Heart right ventricle (tissue), 16 donors: ENCODE data around the gene HIRA. TPM values are rescaled to one million over a fixed set of nuclear protein-coding genes. Genes with fewer than 3 reads are reported as not detected.
"Not testable (repeated sequence)": the region's sequence is repeated elsewhere in the genome, so short reads cannot be mapped to it uniquely, and the experiment has no call there.

Experiments used
- ATAC-seq, 8 donors: fragments of 200-7000 bp; cut with Tn5 transposase; one replicate each; pipeline ENCODE4 v1.9.1; 2020; ENCODE audit warnings: mild to moderate bottlenecking in 8 of 8, moderate library complexity in 8 of 8, moderate number of reproducible peaks in 1 of 8
- DNase-seq, 2 donors: peaks; one replicate each; pipeline ENCODE4 v3.0.0-alpha.2; 2020
- H3K27ac ChIP-seq, 10 donors: fragments of 200-600 bp; sonication (generic) in 2 of 10; one replicate each; pipeline versions ENCODE4 v1.5.0 to v1.8.0; 2020 to 2022; ENCODE audit warnings: mild to moderate bottlenecking in 3 of 10
- H3K27me3 ChIP-seq, 7 donors: fragments of 200-600 bp; one replicate each; pipeline ENCODE4 v1.8.0; 2021 to 2022; ENCODE audit warnings: mild to moderate bottlenecking in 2 of 7
- H3K36me3 ChIP-seq, 9 donors: fragments of 200-600 bp; sonication (generic) in 1 of 9; one replicate each; pipeline versions ENCODE4 v1.5.0 to v1.8.0; 2020 to 2022; ENCODE audit warnings: mild to moderate bottlenecking in 2 of 9
- H3K4me1 ChIP-seq, 9 donors: fragments of 200-600 bp; sonication (generic) in 1 of 9; one replicate each; pipeline versions ENCODE4 v1.5.0 to v1.8.0; 2020 to 2022; ENCODE audit warnings: mild to moderate bottlenecking in 4 of 9
- H3K4me3 ChIP-seq, 10 donors: fragments of 200-600 bp; sonication (generic) in 2 of 10; one replicate each; pipeline versions ENCODE4 v1.5.0 to v1.8.0; 2020 to 2022; ENCODE audit warnings: mild to moderate bottlenecking in 7 of 10, moderate library complexity in 2 of 10
- H3K9me3 ChIP-seq, 11 donors: fragments of 200-600 bp in 10 of 11; sonication (generic) in 2 of 11; one replicate each; pipeline versions ENCODE4 v1.5.0 to v1.8.0; 2013 to 2022; ENCODE audit warnings: mild to moderate bottlenecking in 2 of 11, control low read depth in 1 of 11, moderate library complexity in 1 of 11
- WGBS, 2 donors: extraction: QIAGEN DNeasy Blood & Tissue Kit; methylation state at CpG; one replicate each; pipeline ENCODE4 v1.1.7; 2013; ENCODE audit warnings: inconsistent platforms in 1 of 2; 5-methylcytosine and 5-hydroxymethylcytosine counted together
- intact Hi-C, 10 donors: fragments of 100-400 bp; cut with DNase I; formaldehyde crosslinking; loops; one replicate each; pipeline versions ENCODE4 v1.11.1 to v1.14.2; 2022
- polyA plus RNA-seq, 2 donors: library from polyadenylated mRNA; stranded (reverse); fragments of 200-250 nt; gene quantifications; one replicate each; pipeline ENCODE4 v1.2.3, GENCODE V29; 2013
- total RNA-seq, 10 donors: library from RNA; stranded (reverse); fragmentation: NEBNext Ultra II Directional in 3 of 10; extraction: Animal tissue kit (Norgen Biotek cat#: 25700) in 3 of 10; gene quantifications; one replicate each; pipeline versions ENCODE4 v1.2.1 to v1.2.4, GENCODE V29; 2021 to 2023
- TF ChIP-seq, protein P1 (sequence below), 9 donors: fragments of 200-600 bp; sonication (generic) in 2 of 9; IDR thresholded peaks; one replicate each; pipeline versions ENCODE4 v1.5.0 to v1.8.0; 2021 to 2022; ENCODE audit warnings: antibody characterized with exemption in 9 of 9, mild to moderate bottlenecking in 5 of 9, moderate library complexity in 1 of 9
- donor health status: Arrhythmogenic right ventricular cardiomyopathy.
- donor health status: ischemic (EF 13 %, LVEDD 7.1; RV severe dilation, severe dysfunction).
- donor health status: healthy with polysubstance abuse.
- donor health status: DM: no; HTN: yes; CAD: no.
- donor health status: DM: no; HTN: no; CAD: no.
- donor health status: ischemic (EF 25% LVEDD 6.9; RV normal size, moderate dysfunction).
- donor health status: ischemic (EF 25% LVEDD 5.7; RV mildly dilated, moderate dysfunction).
- donor health status: healthy.
- donor health status: DM: yes; HTN: yes; CAD: no.
- donor health status: Ischemic cardiomyopathy.
- donor health status: ischemic (EF 35%, LVEDD 5.7; RV mildly dilated, moderate dysfunction).
- donor health status: nonischemic (EF 11% LVEDD 7.7; RV severe dilation, severe dysfunction).
- donor health status: DM: yes; HTN: yes; CAD: no.
- donor health status: PGD.
- donor health status: ischemic (EF 29% LVEDD 5.4; RV normal size, mild dysfunction).
- donor health status: nonischemic (EF 23%, LVEDD 6.1; RV moderate dilation, normal function).

Gene HIRA
- total and polyA plus RNA-seq, 12 donors, result 3.1 to 23.2 (median 17.5) TPM

GRCh38 chr22:19371893-19372292 lies 59.6 kb downstream of the HIRA start:
- H3K4me3 ChIP-seq, result no peak overlapping the region
- no peak for DNase-seq
- H3K9me3 ChIP-seq, result no peaks in the 10 kb centered on the region
- no peak overlapping the region for H3K27ac ChIP-seq
- no peak for ATAC-seq
- peaks cover 0 to 100% (median 62%) of the 10 kb centered on the region in 9 donors for H3K36me3 ChIP-seq
- TF ChIP-seq, protein P1, sequence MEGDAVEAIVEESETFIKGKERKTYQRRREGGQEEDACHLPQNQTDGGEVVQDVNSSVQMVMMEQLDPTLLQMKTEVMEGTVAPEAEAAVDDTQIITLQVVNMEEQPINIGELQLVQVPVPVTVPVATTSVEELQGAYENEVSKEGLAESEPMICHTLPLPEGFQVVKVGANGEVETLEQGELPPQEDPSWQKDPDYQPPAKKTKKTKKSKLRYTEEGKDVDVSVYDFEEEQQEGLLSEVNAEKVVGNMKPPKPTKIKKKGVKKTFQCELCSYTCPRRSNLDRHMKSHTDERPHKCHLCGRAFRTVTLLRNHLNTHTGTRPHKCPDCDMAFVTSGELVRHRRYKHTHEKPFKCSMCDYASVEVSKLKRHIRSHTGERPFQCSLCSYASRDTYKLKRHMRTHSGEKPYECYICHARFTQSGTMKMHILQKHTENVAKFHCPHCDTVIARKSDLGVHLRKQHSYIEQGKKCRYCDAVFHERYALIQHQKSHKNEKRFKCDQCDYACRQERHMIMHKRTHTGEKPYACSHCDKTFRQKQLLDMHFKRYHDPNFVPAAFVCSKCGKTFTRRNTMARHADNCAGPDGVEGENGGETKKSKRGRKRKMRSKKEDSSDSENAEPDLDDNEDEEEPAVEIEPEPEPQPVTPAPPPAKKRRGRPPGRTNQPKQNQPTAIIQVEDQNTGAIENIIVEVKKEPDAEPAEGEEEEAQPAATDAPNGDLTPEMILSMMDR (IDR thresholded peaks at IDR 0.05), result no peak
- H3K4me1 ChIP-seq, result no peaks in the 10 kb centered on the region
- intact Hi-C loops, result loop anchor here in 1 of 10 donors (2.0 kb wide), 1 partner anchor 35 kb away; no protein-coding TSS in a partner anchor
- H3K27me3 ChIP-seq, result no peaks in the 10 kb centered on the region

GRCh38 chr22:19368876-19369275 lies 62.7 kb downstream of the HIRA start:
- DNase-seq, result no peak
- ATAC-seq, result no peak
- WGBS, 2 donors, result 97% methylated on average over 2 of the region's 2 CpGs
- Histone ChIP-seq H3K4me1 (no peaks in the 10 kb centered on the region), H3K9me3 (no peaks in the 10 kb centered on the region), H3K27ac (no peak overlapping the region), H3K27me3 (no peaks in the 10 kb centered on the region), H3K4me3 (no peak overlapping the region), H3K36me3 (peaks cover 0 to 100% (median 46%) of the 10 kb centered on the region in 9 donors)
- intact Hi-C loops, result loop anchor here in 2 of 10 donors (10.0 kb wide), 1 partner anchor 184 kb away; no protein-coding TSS in a partner anchor
- TF ChIP-seq, protein P1 (IDR thresholded peaks at IDR 0.05), result no peak

GRCh38 chr22:19367763-19368367 lies 63.7 kb downstream of the HIRA start:
- DNase-seq, result no peak
- ATAC-seq, result no peak
- intact Hi-C loops, result loop anchor here in 2 of 10 donors (10.0 kb wide), 1 partner anchor 183 kb away; no protein-coding TSS in a partner anchor
- Histone ChIP-seq H3K36me3 (peaks cover 0 to 100% (median 37%) of the 10 kb centered on the region in 9 donors), H3K4me1 (no peaks in the 10 kb centered on the region), H3K27me3 (no peaks in the 10 kb centered on the region), H3K27ac (no peak overlapping the region), H3K9me3 (no peaks in the 10 kb centered on the region), H3K4me3 (no peak overlapping the region)
- 97 to 99% methylated on average over 3 of the region's 3 CpGs for WGBS, 2 donors
- TF ChIP-seq, protein P1 (IDR thresholded peaks at IDR 0.05), result no peak

DNA sequence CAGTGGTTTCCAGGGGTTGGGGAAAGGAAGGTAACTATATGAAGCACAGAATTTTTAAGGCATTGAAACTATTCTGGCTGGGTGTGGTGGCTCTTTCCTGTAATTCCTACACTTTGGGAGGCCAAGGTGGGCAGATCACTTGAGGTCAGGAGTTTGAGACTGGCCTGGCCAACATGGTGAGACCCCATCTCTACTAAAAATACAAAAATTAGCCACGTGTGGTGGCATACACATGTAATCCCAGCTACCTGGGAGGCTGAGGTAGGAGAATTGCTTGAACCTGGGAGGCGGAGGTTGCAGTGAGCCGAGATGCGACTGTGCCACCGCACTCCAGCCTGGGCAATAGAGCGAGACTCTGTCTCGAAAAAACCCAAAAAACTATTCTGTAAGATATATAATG lies 68.0 kb downstream of the HIRA start:
- not testable (repeated sequence) for ATAC-seq, H3K4me1 ChIP-seq, H3K4me3 ChIP-seq, DNase-seq, H3K9me3 ChIP-seq, H3K27ac ChIP-seq, H3K27me3 ChIP-seq
- intact Hi-C loops, result loop anchor here in 2 of 10 donors (10.0 kb wide), 1 partner anchor 179 kb away; no protein-coding TSS in a partner anchor
- H3K36me3 ChIP-seq, result peaks cover 6 to 100% (median 57%) of the 10 kb centered on the region in 9 donors
- WGBS, 2 donors, result 96 to 97% methylated on average over 7 of the region's 7 CpGs

DNA sequence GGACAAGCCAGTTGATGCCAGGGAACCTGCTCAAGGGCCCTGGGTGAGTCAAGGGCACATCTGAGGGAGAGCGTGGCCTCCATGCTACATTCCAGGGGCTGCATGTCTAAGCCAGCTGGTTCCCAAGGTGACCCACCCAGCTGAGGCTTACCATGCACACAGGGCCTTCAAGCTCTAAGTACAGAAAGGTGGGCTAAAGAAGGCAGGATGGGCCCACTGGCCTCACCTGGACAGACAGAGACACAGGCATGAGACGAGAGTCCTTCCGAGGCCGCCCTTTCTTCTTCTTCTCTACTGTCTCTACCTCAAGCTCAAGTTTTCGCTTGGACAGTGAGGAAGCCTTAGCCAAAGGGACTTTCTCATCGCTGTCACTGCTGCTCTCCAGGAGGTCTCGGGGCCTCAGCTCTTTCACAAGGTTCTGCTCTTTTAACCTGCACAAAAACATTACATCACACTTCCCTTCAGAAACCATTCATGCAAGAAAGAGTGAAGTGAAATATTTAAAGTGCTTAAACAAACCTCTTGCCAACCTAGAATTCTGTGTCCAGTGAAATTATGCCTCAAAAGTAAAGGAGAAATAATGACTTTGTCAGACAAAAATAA lies 69.9 kb downstream of the HIRA start:
- H3K4me3 ChIP-seq, result no peak overlapping the region
- no peak overlapping the region for H3K27ac ChIP-seq
- TF ChIP-seq, protein P1 (IDR thresholded peaks at IDR 0.05), result no peak
- WGBS, 2 donors, result 96 to 97% methylated on average over 7 of the region's 7 CpGs
- no peaks in the 10 kb centered on the region for H3K4me1 ChIP-seq
- no peaks in the 10 kb centered on the region for H3K27me3 ChIP-seq
- intact Hi-C loops, result loop anchor here in 2 of 10 donors (10.0 kb wide), 1 partner anchor 177 kb away; no protein-coding TSS in a partner anchor
- H3K9me3 ChIP-seq, result no peaks in the 10 kb centered on the region
- peaks cover 6 to 100% (median 57%) of the 10 kb centered on the region in 9 donors for H3K36me3 ChIP-seq
- ATAC-seq (no peak), DNase-seq (no peak)
